SK-N-SH treated with all-trans-retinoic acid at 6 μM for 48 hours (cell line): ENCODE data around the gene PGM5.

ENCODE experiments used
- ARNTL ChIP-seq: fragments of 450-650 bp; formaldehyde crosslinking; IDR thresholded peaks from 2 replicates; pipeline ENCODE4 v1.5.0; 2020; ENCODE audit warnings: low read depth, mild to moderate bottlenecking, moderate library complexity, borderline replicate concordance
- SNAI2 ChIP-seq: fragments of 250-450 bp; sonication (Bioruptor Pico); IDR thresholded peaks from 2 replicates; pipeline ENCODE4 v1.5.0; 2020; ENCODE audit warnings: mild to moderate bottlenecking, moderate library complexity
- ZFP3 ChIP-seq: fragments of 250-450 bp; sonication (Bioruptor Pico); IDR thresholded peaks from 2 replicates; pipeline ENCODE4 v1.5.0; 2020; ENCODE audit warnings: mild to moderate bottlenecking, moderate library complexity
- TF ChIP-seq, protein P1 (sequence below): fragments of 250-450 bp; sonication (Bioruptor Pico); IDR thresholded peaks from 2 replicates; pipeline ENCODE4 v1.8.0; 2021; ENCODE audit warnings: low read depth, mild to moderate bottlenecking, moderate library complexity, borderline replicate concordance
- TF ChIP-seq, protein P2 (sequence below): fragments of 250-450 bp; sonication (Bioruptor Pico); IDR thresholded peaks from 2 replicates; pipeline ENCODE4 v1.8.0; 2020; ENCODE audit warnings: mild to moderate bottlenecking, moderate library complexity, borderline replicate concordance

DNA sequence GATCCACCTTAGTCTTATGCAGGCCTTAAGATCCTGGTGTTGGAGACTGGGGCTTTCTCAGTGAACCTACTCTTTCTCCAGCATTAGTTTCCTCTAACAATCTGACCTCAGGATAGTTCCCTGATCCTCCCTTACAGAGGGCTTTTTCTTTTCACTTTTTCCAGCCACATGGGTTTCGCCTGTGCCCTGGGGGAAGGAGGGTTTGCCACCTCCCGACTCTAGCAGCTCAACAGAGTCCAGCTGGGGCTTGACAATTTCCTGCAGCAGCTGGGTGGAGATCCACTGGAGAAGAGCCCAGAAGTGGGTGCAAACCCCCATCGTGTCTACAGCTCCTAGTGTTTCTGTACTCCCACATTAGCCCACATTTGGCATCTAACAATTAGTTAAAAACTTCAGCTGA lies 191.8 kb downstream of the PGM5 start:
- TF ChIP-seq ZFP3 (no peak), SNAI2 (CRISPR knock-in tag) (no peak), ARNTL (CRISPR knock-in tag) (no peak)
- TF ChIP-seq, protein P1, sequence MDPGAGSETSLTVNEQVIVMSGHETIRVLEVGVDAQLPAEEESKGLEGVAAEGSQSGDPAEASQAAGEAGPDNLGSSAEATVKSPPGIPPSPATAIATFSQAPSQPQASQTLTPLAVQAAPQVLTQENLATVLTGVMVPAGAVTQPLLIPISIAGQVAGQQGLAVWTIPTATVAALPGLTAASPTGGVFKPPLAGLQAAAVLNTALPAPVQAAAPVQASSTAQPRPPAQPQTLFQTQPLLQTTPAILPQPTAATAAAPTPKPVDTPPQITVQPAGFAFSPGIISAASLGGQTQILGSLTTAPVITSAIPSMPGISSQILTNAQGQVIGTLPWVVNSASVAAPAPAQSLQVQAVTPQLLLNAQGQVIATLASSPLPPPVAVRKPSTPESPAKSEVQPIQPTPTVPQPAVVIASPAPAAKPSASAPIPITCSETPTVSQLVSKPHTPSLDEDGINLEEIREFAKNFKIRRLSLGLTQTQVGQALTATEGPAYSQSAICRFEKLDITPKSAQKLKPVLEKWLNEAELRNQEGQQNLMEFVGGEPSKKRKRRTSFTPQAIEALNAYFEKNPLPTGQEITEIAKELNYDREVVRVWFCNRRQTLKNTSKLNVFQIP (CRISPR knock-in tag): no peak
- TF ChIP-seq, protein P2, sequence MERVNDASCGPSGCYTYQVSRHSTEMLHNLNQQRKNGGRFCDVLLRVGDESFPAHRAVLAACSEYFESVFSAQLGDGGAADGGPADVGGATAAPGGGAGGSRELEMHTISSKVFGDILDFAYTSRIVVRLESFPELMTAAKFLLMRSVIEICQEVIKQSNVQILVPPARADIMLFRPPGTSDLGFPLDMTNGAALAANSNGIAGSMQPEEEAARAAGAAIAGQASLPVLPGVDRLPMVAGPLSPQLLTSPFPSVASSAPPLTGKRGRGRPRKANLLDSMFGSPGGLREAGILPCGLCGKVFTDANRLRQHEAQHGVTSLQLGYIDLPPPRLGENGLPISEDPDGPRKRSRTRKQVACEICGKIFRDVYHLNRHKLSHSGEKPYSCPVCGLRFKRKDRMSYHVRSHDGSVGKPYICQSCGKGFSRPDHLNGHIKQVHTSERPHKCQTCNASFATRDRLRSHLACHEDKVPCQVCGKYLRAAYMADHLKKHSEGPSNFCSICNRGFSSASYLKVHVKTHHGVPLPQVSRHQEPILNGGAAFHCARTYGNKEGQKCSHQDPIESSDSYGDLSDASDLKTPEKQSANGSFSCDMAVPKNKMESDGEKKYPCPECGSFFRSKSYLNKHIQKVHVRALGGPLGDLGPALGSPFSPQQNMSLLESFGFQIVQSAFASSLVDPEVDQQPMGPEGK (CRISPR knock-in tag): no peak
